Measurements from ENCODE around the gene FLT3LG. TPM values are rescaled to one million over a fixed set of nuclear protein-coding genes. Genes with fewer than 3 reads are reported as not detected.

FLT3LG gene
- total RNA-seq, 1 donor from 2014 or later: 11.3 TPM

DNA sequence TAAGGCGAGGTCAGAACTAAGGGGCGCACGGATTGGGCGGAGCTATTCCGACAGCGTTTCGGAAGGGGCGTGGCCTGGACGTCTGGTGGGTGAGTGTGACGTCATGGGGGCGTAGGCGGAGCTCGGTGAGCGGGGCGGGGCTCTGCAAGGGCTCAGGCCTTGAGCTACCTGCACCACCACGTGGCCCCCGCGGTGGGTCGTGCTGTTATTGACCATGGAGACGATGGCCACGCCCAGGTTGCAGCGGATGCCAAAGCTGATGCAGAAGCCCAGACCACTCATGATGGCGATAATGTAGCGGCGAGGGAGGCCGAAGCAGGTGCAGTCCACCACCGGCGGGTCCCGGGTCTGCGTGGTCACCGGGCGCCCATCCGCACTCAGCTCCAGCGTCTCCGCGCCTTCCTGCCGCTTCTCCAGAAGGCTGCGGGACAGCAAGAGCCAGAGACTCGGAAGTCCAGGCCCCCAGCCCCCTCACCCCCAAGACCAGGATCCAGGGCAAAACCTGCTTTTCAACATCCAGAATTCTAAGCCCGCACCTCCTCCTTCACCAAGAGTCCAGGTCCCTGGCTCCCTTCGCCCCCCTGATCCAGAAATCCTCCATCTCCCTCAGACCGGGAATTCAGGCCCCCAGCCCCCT lies 37.5 kb upstream of the FLT3LG start:
- H3K4me1 Mint-ChIP-seq (ENCODE audit: unreplicated experiment): peaks cover 7% of the 10 kb centered on the region
- peaks cover 81% of the 10 kb centered on the region for H3K27me3 Mint-ChIP-seq (ENCODE audit: unreplicated experiment)
- no peak overlapping the region for H3K4me3 Mint-ChIP-seq (ENCODE audit: unreplicated experiment)
- H3K9me3 Mint-ChIP-seq (ENCODE audit: unreplicated experiment): no peaks in the 10 kb centered on the region
- no peak overlapping the region for H3K27ac Mint-ChIP-seq (ENCODE audit: unreplicated experiment)
- H3K36me3 Mint-ChIP-seq (ENCODE audit: unreplicated experiment): no peaks in the 10 kb centered on the region
- TF ChIP-seq, protein P1, sequence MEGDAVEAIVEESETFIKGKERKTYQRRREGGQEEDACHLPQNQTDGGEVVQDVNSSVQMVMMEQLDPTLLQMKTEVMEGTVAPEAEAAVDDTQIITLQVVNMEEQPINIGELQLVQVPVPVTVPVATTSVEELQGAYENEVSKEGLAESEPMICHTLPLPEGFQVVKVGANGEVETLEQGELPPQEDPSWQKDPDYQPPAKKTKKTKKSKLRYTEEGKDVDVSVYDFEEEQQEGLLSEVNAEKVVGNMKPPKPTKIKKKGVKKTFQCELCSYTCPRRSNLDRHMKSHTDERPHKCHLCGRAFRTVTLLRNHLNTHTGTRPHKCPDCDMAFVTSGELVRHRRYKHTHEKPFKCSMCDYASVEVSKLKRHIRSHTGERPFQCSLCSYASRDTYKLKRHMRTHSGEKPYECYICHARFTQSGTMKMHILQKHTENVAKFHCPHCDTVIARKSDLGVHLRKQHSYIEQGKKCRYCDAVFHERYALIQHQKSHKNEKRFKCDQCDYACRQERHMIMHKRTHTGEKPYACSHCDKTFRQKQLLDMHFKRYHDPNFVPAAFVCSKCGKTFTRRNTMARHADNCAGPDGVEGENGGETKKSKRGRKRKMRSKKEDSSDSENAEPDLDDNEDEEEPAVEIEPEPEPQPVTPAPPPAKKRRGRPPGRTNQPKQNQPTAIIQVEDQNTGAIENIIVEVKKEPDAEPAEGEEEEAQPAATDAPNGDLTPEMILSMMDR (IDR thresholded peaks at IDR 0.05): no peak
- DNase-seq (ENCODE audit: extremely low spot score, unreplicated experiment): no peak

DNA sequence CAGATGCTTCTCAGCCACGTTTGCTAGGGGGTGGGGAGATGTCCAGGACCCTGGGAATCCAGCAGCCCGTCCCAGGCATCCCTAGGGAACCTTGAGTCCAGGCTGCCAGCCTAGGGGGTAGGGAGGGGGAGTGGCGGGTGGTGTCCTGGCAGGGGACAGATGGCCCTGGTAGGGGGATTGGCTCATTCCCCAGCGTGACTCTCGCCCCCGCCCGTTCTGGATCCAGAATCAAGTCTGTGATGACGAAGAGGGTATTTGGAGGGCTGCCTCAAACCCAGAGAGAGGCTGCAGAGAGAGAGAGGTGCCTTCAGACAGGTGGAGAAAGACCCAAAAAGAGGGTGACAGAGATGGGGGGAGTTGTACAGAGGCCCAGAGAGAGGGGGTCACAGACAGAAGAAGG lies 36.8 kb upstream of the FLT3LG start:
- Mint-ChIP-seq H3K4me3 (ENCODE audit: unreplicated experiment) (no peak overlapping the region), H3K36me3 (ENCODE audit: unreplicated experiment) (no peaks in the 10 kb centered on the region), H3K4me1 (ENCODE audit: unreplicated experiment) (peaks cover 14% of the 10 kb centered on the region), H3K9me3 (ENCODE audit: unreplicated experiment) (no peaks in the 10 kb centered on the region), H3K27me3 (ENCODE audit: unreplicated experiment) (peaks cover 83% of the 10 kb centered on the region), H3K27ac (ENCODE audit: unreplicated experiment) (no peak overlapping the region)
- no peak for DNase-seq (ENCODE audit: extremely low spot score, unreplicated experiment)
- TF ChIP-seq, protein P1 (IDR thresholded peaks at IDR 0.05): no peak

DNA sequence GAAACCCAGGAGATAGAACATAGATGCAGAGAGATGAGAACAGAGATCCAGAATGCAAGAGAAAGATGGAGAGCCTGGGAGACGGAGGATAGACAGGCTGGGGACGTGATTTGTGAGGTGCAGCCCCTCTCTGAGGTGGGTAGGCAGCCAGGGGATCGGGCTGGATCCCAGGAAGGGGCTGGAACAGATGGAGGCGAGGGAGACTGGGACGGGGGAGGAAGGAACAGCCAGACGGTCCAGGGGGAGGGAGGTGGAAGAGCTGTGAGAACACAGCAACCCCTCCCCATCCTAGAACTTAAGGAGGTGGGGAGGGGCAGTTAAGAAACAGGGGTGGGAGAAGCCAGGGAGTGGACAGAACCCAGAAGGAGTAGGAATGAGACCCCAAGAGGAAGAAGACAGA lies 35.8 kb upstream of the FLT3LG start:
- H3K27ac Mint-ChIP-seq (ENCODE audit: unreplicated experiment): no peak overlapping the region

DNA sequence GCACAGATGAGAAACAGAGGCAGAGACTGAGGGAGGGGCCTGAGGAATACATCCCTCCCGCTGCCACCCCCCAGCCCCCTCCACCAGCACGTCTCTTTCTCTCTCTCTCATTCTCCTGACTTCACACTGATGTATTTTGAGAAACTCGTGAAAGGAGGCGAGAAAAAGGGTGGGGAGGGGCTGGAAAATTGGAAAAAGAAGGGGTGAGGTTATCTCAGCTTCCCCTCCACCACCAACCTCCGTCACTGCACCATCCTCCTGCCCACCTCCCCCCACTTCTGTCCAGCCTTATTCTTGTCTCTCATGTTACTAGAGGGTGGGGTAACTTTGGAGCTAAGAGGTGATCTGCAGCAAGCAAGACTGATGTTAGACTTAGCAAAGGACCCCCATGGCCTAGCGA lies 34.2 kb upstream of the FLT3LG start:
- Mint-ChIP-seq H3K36me3 (ENCODE audit: unreplicated experiment) (no peaks in the 10 kb centered on the region), H3K4me3 (ENCODE audit: unreplicated experiment) (no peak overlapping the region), H3K27me3 (ENCODE audit: unreplicated experiment) (peaks cover 76% of the 10 kb centered on the region), H3K27ac (ENCODE audit: unreplicated experiment) (no peak overlapping the region), H3K9me3 (ENCODE audit: unreplicated experiment) (no peaks in the 10 kb centered on the region), H3K4me1 (ENCODE audit: unreplicated experiment) (peaks cover 23% of the 10 kb centered on the region)
- TF ChIP-seq, protein P1 (IDR thresholded peaks at IDR 0.05): no peak
- DNase-seq (ENCODE audit: extremely low spot score, unreplicated experiment): no peak

More for the DNA sequence above, 35.8 kb upstream of the FLT3LG start:
- H3K9me3 Mint-ChIP-seq (ENCODE audit: unreplicated experiment): no peaks in the 10 kb centered on the region
- H3K4me3 Mint-ChIP-seq (ENCODE audit: unreplicated experiment): no peak overlapping the region
- peaks cover 19% of the 10 kb centered on the region for H3K4me1 Mint-ChIP-seq (ENCODE audit: unreplicated experiment)
- H3K27me3 Mint-ChIP-seq (ENCODE audit: unreplicated experiment): peaks cover 84% of the 10 kb centered on the region
- TF ChIP-seq, protein P1 (IDR thresholded peaks at IDR 0.05): no peak
- H3K36me3 Mint-ChIP-seq (ENCODE audit: unreplicated experiment): no peaks in the 10 kb centered on the region
- DNase-seq (ENCODE audit: extremely low spot score, unreplicated experiment): no peak

DNA sequence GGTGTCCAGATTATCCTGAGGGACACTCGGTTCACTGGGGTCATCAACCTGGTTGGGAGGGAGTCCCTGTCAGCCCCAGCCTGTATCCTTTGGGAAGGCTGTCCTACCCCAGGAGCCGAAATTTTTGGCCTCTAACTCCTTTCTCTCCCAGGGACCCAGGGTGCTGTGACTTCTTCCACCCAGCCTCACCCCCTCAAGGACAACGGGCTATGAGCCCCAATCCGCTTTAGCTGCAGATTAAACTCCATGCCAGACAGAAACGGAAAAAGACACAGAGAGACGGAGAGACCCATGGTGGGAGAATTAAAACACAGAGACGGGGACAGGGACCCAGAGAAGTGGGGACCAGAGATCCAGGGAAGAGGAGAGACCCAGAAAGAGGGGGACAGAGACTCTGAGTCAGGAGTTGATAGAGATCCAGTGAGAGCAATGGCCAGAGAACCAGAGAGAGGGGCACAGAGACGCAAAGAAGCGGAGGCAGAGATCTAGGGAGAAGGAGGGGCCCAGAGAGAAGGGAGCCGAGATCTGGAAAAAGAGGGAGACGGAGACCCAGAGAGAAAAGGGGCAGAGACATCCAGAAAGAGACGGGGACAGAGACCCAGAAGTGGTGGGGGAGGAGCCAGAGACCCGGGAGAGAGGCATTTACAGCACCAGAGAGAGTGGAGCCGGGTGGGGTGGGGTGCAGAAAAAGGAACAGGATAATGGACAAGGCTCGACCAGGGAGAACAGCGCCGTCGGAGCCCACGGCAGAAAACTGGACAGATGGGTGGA lies 33.4 kb upstream of the FLT3LG start:
- no peak for DNase-seq (ENCODE audit: extremely low spot score, unreplicated experiment)
- H3K36me3 Mint-ChIP-seq (ENCODE audit: unreplicated experiment): no peaks in the 10 kb centered on the region
- peaks cover 23% of the 10 kb centered on the region for H3K4me1 Mint-ChIP-seq (ENCODE audit: unreplicated experiment)
- TF ChIP-seq, protein P1 (IDR thresholded peaks at IDR 0.05): no peak
- no peaks in the 10 kb centered on the region for H3K9me3 Mint-ChIP-seq (ENCODE audit: unreplicated experiment)
- H3K27ac Mint-ChIP-seq (ENCODE audit: unreplicated experiment): no peak overlapping the region
- peak overlapping the region; percentile 20 for H3K4me3 Mint-ChIP-seq (ENCODE audit: unreplicated experiment)
- H3K27me3 Mint-ChIP-seq (ENCODE audit: unreplicated experiment): peaks cover 68% of the 10 kb centered on the region

All from osteocyte (in vitro differentiated cells).